ENCODE measurements around the gene PPIF.

The PPIF gene

DNA sequence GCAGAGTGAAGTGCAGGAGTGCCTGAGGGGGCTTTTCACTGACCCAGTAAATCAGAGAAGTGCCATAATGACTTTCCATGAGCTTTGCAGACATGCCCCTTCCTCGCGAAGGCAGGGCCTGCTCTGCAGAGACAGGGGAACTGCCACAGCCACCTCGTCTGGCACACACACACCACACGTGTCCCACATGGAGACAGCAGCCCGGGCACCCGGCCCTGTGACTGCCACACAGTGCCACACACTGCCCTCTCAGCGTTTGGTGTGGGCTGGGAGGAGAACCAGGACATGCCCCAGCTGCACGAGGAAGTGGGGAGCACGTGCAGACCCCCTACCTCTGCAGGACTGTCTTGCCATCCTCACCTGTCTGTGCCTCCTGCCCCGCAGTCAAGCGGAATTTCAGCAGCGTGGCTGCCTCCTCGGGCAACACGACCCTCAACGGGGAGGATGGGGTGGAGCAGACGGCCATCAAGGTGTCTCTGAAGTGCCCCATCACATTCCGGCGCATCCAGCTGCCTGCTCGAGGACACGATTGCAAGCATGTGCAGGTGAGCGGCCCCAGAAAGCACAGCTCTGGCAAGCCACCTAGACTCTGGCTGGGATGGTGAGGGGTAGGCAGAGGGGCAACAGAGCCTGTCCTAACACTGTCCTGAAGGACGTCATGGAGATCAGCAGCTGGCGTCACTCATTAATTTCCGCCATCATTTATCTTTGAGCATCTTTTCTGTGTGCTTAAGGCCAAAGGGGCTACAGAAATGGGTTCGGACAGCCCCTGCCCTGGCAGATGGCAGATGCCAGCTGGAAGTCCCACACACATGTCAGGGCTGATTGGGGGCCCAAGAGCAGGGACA is 43.4 kb upstream of the PPIF start:
- TF ChIP-seq ZFP3 (tag by site-specific recombination; IDR thresholded peaks at IDR 0.05; ENCODE audit: low read depth) (no peak), ZFP37 (tag by site-specific recombination; IDR thresholded peaks at IDR 0.05) (no peak), HIC1 (tag by site-specific recombination; IDR thresholded peaks at IDR 0.05) (no peak), AEBP2 (tag by site-specific recombination; IDR thresholded peaks at IDR 0.05; ENCODE audit: borderline replicate concordance) (no peak)
- TF ChIP-seq, protein P1, sequence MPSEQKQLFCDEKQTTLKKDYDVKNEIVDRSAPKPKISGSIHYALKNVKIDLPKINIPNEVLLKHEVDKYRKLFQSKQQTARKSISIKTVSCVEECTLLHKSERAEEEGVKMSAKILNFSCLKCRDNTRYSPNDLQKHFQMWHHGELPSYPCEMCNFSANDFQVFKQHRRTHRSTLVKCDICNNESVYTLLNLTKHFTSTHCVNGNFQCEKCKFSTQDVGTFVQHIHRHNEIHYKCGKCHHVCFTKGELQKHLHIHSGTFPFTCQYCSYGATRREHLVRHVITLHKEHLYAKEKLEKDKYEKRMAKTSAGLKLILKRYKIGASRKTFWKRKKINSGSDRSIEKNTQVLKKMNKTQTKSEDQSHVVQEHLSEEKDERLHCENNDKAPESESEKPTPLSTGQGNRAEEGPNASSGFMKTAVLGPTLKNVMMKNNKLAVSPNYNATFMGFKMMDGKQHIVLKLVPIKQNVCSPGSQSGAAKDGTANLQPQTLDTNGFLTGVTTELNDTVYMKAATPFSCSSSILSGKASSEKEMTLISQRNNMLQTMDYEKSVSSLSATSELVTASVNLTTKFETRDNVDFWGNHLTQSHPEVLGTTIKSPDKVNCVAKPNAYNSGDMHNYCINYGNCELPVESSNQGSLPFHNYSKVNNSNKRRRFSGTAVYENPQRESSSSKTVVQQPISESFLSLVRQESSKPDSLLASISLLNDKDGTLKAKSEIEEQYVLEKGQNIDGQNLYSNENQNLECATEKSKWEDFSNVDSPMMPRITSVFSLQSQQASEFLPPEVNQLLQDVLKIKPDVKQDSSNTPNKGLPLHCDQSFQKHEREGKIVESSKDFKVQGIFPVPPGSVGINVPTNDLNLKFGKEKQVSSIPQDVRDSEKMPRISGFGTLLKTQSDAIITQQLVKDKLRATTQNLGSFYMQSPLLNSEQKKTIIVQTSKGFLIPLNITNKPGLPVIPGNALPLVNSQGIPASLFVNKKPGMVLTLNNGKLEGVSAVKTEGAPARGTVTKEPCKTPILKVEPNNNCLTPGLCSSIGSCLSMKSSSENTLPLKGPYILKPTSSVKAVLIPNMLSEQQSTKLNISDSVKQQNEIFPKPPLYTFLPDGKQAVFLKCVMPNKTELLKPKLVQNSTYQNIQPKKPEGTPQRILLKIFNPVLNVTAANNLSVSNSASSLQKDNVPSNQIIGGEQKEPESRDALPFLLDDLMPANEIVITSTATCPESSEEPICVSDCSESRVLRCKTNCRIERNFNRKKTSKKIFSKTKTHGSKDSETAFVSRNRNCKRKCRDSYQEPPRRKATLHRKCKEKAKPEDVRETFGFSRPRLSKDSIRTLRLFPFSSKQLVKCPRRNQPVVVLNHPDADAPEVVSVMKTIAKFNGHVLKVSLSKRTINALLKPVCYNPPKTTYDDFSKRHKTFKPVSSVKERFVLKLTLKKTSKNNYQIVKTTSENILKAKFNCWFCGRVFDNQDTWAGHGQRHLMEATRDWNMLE (tag by site-specific recombination; conservative IDR thresholded peaks at IDR 0.05; ENCODE audit: low read depth): no peak
- Histone ChIP-seq H3K4me3 (ENCODE audit: low read depth, low read length) (no peak overlapping the region), H3K36me3 (ENCODE audit: control insufficient read depth in 2 of 2, insufficient read depth in 1 of 2, low read length in 2 of 2) (peaks cover 0 to 87% of the 10 kb centered on the region in 2 experiments; a peak in 2 of 3 replicates), H3K27ac (ENCODE audit: extremely low read depth, low read depth, low read length) (no peak overlapping the region), H3K9me3 (ENCODE audit: control insufficient read depth, insufficient read depth, low read depth, low read length) (no peaks in the 10 kb centered on the region), H3K4me1 (ENCODE audit: control insufficient read depth, insufficient read depth, low read length) (no peaks in the 10 kb centered on the region)
- CTCF ChIA-PET: no interaction called here
- POLR2A ChIA-PET: no interaction called here

GRCh38 chr10:79304479-79305087 is 42.7 kb upstream of the PPIF start:
- Histone ChIP-seq H3K9me3 (ENCODE audit: control insufficient read depth, insufficient read depth, low read depth, low read length) (no peaks in the 10 kb centered on the region), H3K4me1 (ENCODE audit: control insufficient read depth, insufficient read depth, low read length) (no peaks in the 10 kb centered on the region), H3K27ac (ENCODE audit: extremely low read depth, low read depth, low read length) (no peak overlapping the region), H3K36me3 (ENCODE audit: control insufficient read depth in 2 of 2, insufficient read depth in 1 of 2, low read length in 2 of 2) (peaks cover 0 to 87% of the 10 kb centered on the region in 2 experiments; a peak in 2 of 3 replicates), H3K4me3 (ENCODE audit: low read depth, low read length) (no peak overlapping the region)
- CTCF ChIA-PET: interaction anchor here (0.6 kb wide), 1 partner anchor 63 kb away, joined by 3 read pairs; no protein-coding TSS in a partner anchor
- POLR2A ChIA-PET: no interaction called here
- TF ChIP-seq YY1 (tag by site-specific recombination; IDR thresholded peaks at IDR 0.05) (no peak), ZNF391 (tag by site-specific recombination; IDR thresholded peaks at IDR 0.05; ENCODE audit: borderline replicate concordance, low read depth) (no peak), KLF7 (tag by site-specific recombination; IDR thresholded peaks at IDR 0.05; ENCODE audit: borderline replicate concordance) (no peak), REST (tag by site-specific recombination; IDR thresholded peaks at IDR 0.05) (no peak), ZNF677 (tag by site-specific recombination; IDR thresholded peaks at IDR 0.05) (no peak), GLI2 (tag by site-specific recombination; IDR thresholded peaks at IDR 0.05; ENCODE audit: borderline replicate concordance, low read depth) (no peak), ZNF830 (tag by site-specific recombination; IDR thresholded peaks at IDR 0.05; ENCODE audit: low read depth) (no peak), HOXA7 (CRISPR knock-in tag; IDR thresholded peaks at IDR 0.05; ENCODE audit: borderline replicate concordance) (no peak), ZNF138 (tag by site-specific recombination; IDR thresholded peaks at IDR 0.05; ENCODE audit: borderline replicate concordance) (no peak), ZNF133 (tag by site-specific recombination; IDR thresholded peaks at IDR 0.05) (no peak), ZNF530 (tag by site-specific recombination; IDR thresholded peaks at IDR 0.05; ENCODE audit: low read depth) (no peak), ZNF292 (tag by site-specific recombination; IDR thresholded peaks at IDR 0.05; ENCODE audit: borderline replicate concordance, low read depth) (no peak), ZNF544 (tag by site-specific recombination; IDR thresholded peaks at IDR 0.05) (no peak)
